Measurements from ENCODE around the gene NMNAT3. TPM values are rescaled to one million over a fixed set of nuclear protein-coding genes. Genes with fewer than 3 reads are reported as not detected.

Gene NMNAT3
- total RNA-seq, 1 experiment from 2014 or later, result 4.6 TPM

DNA sequence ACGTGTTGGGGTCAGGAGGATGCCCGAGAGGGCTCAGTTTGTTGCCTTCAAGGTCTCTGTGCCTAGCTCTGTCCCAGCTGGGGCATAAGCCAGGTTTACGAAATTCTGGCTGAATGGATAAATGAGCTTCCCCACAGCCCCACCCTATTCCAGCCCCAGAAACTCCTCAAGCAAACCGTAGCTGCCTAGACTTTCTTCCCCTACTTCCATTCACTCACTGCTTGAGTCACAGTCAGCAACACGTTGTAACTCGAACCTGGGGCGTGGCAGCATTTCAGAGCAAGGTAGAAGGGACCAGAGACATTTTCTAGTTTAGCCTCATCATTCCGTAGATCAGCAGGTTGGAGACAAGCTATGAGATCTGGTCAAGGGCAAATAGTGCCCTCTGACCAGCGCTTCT lies 24.2 kb downstream of the NMNAT3 start:
- ChIA-PET POLR2A (no interaction called here), CTCF (interaction anchor here (1.0 to 1.7 kb wide), 5 partner anchors 24 to 284 kb away, joined by 3 to 4 read pairs (median 3); partner anchors contain the start of gene CLSTN2)
- no peak overlapping the region for H3K4me3 Mint-ChIP-seq
- H3K4me1 Mint-ChIP-seq, result peaks cover 32% of the 10 kb centered on the region
- H3K36me3 Mint-ChIP-seq, result no peaks in the 10 kb centered on the region
- no peaks in the 10 kb centered on the region for H3K27me3 Mint-ChIP-seq (ENCODE audit: low read depth)
- H3K9me3 Mint-ChIP-seq, result no peaks in the 10 kb centered on the region
- ATAC-seq, result peak; percentile 46
- DNase-seq (ENCODE audit: low spot score), result no peak
- TF ChIP-seq, protein P1, sequence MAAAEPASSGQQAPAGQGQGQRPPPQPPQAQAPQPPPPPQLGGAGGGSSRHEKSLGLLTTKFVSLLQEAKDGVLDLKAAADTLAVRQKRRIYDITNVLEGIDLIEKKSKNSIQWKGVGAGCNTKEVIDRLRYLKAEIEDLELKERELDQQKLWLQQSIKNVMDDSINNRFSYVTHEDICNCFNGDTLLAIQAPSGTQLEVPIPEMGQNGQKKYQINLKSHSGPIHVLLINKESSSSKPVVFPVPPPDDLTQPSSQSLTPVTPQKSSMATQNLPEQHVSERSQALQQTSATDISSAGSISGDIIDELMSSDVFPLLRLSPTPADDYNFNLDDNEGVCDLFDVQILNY (CRISPR knock-in tag; IDR thresholded peaks at IDR 0.05), result no peak
- TF ChIP-seq ESRRA (CRISPR knock-in tag; IDR thresholded peaks at IDR 0.05; ENCODE audit: borderline replicate concordance) (no peak), MXD4 (CRISPR knock-in tag; IDR thresholded peaks at IDR 0.05; ENCODE audit: borderline replicate concordance) (no peak)
- peak overlapping the region; percentile 5; the same call in 1 of the 2 replicates for H3K27ac Mint-ChIP-seq

DNA sequence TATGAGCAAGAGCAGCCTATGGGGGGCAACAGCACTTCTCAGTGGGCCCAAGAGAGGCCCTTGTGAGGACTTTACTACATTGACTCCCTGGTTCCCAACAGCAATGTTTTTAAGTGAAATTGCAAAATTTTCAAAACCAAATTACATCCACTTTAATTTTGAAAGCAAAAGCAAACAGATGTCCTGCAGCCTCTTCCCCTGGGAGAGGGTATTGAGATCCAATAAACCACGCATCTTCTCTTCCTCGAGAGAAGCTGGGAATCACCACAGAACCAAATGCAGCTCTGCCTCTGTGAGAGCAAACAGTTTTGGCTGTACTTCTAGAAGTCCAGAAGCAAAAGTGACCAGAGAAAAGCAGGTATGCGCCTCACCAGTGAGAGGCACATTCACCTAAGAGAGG lies 25.2 kb downstream of the NMNAT3 start:
- ATAC-seq (no peak), DNase-seq (ENCODE audit: low spot score) (no peak)
- ChIA-PET CTCF (interaction anchor here (0.6 to 1.7 kb wide), 2 partner anchors 66 to 285 kb away, joined by 4 read pairs; no protein-coding TSS in a partner anchor), POLR2A (no interaction called here)
- Mint-ChIP-seq H3K9me3 (no peaks in the 10 kb centered on the region), H3K27me3 (ENCODE audit: low read depth) (no peaks in the 10 kb centered on the region), H3K4me3 (no peak overlapping the region), H3K4me1 (peaks cover 32% of the 10 kb centered on the region), H3K36me3 (no peaks in the 10 kb centered on the region), H3K27ac (no peak overlapping the region)
- TF ChIP-seq, protein P2, sequence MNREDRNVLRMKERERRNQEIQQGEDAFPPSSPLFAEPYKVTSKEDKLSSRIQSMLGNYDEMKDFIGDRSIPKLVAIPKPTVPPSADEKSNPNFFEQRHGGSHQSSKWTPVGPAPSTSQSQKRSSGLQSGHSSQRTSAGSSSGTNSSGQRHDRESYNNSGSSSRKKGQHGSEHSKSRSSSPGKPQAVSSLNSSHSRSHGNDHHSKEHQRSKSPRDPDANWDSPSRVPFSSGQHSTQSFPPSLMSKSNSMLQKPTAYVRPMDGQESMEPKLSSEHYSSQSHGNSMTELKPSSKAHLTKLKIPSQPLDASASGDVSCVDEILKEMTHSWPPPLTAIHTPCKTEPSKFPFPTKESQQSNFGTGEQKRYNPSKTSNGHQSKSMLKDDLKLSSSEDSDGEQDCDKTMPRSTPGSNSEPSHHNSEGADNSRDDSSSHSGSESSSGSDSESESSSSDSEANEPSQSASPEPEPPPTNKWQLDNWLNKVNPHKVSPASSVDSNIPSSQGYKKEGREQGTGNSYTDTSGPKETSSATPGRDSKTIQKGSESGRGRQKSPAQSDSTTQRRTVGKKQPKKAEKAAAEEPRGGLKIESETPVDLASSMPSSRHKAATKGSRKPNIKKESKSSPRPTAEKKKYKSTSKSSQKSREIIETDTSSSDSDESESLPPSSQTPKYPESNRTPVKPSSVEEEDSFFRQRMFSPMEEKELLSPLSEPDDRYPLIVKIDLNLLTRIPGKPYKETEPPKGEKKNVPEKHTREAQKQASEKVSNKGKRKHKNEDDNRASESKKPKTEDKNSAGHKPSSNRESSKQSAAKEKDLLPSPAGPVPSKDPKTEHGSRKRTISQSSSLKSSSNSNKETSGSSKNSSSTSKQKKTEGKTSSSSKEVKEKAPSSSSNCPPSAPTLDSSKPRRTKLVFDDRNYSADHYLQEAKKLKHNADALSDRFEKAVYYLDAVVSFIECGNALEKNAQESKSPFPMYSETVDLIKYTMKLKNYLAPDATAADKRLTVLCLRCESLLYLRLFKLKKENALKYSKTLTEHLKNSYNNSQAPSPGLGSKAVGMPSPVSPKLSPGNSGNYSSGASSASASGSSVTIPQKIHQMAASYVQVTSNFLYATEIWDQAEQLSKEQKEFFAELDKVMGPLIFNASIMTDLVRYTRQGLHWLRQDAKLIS (CRISPR knock-in tag; IDR thresholded peaks at IDR 0.05; ENCODE audit: borderline replicate concordance), result no peak
- TF ChIP-seq, protein P3, sequence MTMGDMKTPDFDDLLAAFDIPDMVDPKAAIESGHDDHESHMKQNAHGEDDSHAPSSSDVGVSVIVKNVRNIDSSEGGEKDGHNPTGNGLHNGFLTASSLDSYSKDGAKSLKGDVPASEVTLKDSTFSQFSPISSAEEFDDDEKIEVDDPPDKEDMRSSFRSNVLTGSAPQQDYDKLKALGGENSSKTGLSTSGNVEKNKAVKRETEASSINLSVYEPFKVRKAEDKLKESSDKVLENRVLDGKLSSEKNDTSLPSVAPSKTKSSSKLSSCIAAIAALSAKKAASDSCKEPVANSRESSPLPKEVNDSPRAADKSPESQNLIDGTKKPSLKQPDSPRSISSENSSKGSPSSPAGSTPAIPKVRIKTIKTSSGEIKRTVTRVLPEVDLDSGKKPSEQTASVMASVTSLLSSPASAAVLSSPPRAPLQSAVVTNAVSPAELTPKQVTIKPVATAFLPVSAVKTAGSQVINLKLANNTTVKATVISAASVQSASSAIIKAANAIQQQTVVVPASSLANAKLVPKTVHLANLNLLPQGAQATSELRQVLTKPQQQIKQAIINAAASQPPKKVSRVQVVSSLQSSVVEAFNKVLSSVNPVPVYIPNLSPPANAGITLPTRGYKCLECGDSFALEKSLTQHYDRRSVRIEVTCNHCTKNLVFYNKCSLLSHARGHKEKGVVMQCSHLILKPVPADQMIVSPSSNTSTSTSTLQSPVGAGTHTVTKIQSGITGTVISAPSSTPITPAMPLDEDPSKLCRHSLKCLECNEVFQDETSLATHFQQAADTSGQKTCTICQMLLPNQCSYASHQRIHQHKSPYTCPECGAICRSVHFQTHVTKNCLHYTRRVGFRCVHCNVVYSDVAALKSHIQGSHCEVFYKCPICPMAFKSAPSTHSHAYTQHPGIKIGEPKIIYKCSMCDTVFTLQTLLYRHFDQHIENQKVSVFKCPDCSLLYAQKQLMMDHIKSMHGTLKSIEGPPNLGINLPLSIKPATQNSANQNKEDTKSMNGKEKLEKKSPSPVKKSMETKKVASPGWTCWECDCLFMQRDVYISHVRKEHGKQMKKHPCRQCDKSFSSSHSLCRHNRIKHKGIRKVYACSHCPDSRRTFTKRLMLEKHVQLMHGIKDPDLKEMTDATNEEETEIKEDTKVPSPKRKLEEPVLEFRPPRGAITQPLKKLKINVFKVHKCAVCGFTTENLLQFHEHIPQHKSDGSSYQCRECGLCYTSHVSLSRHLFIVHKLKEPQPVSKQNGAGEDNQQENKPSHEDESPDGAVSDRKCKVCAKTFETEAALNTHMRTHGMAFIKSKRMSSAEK (CRISPR knock-in tag; IDR thresholded peaks at IDR 0.05; ENCODE audit: borderline replicate concordance), result no peak
- TF ChIP-seq FOXJ3 (CRISPR knock-in tag; IDR thresholded peaks at IDR 0.05; ENCODE audit: borderline replicate concordance), result no peak
- TF ChIP-seq NFE2L1 (CRISPR knock-in tag; IDR thresholded peaks at IDR 0.05), result no peak
- TF ChIP-seq, protein P4, sequence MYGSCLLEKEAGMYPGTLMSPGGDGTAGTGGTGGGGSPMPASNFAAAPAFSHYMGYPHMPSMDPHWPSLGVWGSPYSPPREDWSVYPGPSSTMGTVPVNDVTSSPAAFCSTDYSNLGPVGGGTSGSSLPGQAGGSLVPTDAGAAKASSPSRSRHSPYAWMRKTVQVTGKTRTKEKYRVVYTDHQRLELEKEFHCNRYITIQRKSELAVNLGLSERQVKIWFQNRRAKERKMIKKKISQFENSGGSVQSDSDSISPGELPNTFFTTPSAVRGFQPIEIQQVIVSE (CRISPR knock-in tag; IDR thresholded peaks at IDR 0.05; ENCODE audit: borderline replicate concordance), result no peak
- TF ChIP-seq ZNF396 (CRISPR knock-in tag; IDR thresholded peaks at IDR 0.05; ENCODE audit: borderline replicate concordance), result no peak
- TF ChIP-seq, protein P5, sequence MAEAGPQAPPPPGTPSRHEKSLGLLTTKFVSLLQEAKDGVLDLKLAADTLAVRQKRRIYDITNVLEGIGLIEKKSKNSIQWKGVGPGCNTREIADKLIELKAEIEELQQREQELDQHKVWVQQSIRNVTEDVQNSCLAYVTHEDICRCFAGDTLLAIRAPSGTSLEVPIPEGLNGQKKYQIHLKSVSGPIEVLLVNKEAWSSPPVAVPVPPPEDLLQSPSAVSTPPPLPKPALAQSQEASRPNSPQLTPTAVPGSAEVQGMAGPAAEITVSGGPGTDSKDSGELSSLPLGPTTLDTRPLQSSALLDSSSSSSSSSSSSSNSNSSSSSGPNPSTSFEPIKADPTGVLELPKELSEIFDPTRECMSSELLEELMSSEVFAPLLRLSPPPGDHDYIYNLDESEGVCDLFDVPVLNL (CRISPR knock-in tag; IDR thresholded peaks at IDR 0.05; ENCODE audit: borderline replicate concordance, low read depth), result no peak
- TF ChIP-seq TEAD4 (CRISPR knock-in tag; IDR thresholded peaks at IDR 0.05), result no peak

All from WTC11 (cell line).